ENCODE results near the gene RNF19B. TPM values are rescaled to one million over a fixed set of nuclear protein-coding genes. Genes with fewer than 3 reads are reported as not detected.

The RNF19B gene
- total RNA-seq, 4 donors from 2014 or later: 13.7 to 21.7 (median 17.4) TPM

DNA sequence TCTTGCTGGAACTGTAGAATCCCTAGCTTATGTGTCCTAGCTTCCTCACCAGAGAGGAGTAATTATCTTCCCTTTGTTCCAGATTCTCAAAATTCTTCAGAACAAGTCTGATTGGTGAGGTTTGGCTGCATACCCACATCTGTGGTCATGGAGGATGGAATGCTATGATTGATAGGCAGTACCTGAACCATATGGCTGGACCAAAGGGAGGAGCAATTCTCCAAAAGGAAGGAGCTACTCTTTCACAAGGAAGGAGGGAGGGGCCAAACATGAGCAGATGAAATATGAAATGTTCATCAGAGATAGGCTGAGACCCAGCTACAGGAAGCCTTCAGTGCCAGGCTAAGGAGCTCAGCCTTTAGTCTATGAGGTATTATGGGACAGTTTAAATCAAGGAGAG lies 5.0 kb upstream of the RNF19B start:
- TF ChIP-seq, protein P1, sequence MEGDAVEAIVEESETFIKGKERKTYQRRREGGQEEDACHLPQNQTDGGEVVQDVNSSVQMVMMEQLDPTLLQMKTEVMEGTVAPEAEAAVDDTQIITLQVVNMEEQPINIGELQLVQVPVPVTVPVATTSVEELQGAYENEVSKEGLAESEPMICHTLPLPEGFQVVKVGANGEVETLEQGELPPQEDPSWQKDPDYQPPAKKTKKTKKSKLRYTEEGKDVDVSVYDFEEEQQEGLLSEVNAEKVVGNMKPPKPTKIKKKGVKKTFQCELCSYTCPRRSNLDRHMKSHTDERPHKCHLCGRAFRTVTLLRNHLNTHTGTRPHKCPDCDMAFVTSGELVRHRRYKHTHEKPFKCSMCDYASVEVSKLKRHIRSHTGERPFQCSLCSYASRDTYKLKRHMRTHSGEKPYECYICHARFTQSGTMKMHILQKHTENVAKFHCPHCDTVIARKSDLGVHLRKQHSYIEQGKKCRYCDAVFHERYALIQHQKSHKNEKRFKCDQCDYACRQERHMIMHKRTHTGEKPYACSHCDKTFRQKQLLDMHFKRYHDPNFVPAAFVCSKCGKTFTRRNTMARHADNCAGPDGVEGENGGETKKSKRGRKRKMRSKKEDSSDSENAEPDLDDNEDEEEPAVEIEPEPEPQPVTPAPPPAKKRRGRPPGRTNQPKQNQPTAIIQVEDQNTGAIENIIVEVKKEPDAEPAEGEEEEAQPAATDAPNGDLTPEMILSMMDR (IDR thresholded peaks at IDR 0.05; ENCODE audit: low read depth): no peak

DNA sequence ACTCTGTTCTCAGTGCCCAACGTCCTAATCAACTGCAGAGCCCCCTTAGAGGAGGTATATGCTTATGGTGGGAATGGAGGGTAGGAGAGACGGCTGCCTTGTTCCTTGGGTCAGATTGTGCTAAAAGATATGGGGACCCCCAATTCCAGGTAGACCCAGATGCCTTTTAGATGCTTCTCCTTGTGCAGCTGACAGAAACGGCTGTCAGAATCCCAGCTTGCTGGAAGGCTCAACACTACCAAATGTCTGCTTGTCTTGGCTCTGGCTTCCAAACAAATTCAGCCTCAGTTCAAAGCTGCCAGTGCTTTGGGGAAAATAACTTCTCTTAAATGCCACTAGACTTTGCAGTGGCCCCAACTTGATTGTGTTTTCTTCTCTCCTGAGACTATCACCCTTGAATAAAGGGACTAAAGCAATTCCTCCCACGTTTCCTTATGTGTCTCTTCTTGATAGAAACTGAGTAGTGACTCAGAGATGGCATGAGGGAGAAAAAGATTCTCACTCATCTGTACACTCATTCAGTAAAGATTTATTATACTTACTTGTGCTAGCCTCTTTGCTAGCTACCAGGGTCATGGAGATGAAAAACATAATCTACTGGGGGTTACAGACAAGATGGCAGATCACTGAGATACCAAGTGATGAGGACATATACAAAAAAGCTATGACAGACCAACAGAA lies 3.4 kb upstream of the RNF19B start:
- TF ChIP-seq, protein P1 (IDR thresholded peaks at IDR 0.05; ENCODE audit: low read depth): no peak

DNA sequence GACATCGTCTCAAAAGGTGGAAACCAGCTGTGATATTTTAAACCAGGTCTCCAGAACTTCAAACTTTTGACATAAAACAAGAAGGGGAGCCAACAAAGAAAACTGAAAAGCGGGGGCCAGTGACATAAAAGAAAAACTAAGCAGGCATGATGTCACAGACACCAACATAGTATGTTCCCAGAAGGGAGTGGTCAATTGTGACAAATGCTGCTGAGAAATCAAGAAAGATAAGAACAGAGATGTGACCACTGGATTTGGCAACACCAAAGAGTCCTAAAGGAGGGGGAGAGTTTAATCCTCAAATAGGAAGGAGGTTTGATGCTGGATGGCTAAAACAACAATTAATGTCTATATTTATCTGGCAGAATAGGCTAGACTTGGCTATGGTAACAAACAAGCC lies 2.3 kb upstream of the RNF19B start:
- TF ChIP-seq, protein P1 (IDR thresholded peaks at IDR 0.05; ENCODE audit: low read depth): no peak

DNA sequence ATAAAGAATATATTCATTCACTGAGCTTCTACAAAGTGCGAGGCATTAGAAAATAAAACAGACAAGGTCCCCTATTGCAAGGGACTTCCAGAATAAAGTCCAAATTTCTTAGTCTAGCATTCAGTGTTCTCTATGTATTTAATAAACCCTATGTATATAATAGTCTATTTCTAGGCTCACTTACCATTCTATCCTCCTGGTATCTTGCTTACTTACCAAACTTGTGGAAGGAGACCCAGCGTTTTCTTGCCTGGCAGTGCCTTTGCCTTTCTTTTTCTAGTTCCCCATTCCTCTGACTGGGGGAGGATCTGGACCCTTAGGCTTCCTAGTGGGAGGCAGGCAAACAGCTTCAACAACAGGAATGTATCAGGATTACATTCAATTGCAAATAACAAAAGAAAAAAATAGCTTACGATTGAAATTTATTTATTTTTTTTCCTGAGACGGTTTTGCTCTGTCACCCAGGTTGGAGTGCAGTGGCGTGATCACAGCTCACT lies 690 bp upstream of the RNF19B start:
- TF ChIP-seq, protein P1 (IDR thresholded peaks at IDR 0.05; ENCODE audit: low read depth): no peak

DNA sequence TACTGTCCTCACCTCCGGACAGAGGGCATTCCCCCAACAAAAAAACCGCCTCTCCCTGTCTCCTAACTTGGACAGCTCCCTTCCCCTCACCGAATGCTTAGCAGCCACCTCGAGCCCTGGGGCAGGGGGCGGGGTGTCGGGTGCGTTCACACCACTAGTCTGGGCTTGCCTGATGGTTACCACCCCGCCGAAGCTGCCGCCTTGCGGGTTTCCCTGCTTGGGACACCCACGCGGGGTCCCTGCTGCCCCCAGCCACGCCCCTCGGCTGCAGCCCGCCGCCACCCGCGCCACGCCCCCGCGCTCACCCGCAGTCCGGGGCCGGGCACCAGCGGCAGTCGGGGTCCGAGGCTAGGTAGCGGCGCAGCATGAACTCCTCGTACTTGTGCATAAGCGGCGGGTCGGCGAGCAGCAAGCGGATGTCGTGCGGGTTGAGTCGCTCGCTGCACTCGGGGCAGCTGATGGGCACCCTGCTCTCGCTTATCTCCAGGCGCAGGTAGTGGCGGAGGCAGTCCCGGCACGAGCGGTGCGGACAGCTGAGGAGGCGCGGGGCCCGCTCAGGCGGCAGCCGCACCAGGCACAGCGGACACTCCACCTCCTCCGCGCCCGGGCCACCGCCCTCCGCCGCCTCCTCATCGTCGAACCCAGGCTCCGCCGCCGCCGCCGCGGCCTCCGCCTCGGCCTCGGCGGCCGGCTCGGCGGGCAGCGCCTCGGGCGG lies 706 bp downstream of the RNF19B start:
- TF ChIP-seq, protein P1 (IDR thresholded peaks at IDR 0.05; ENCODE audit: low read depth): no peak

DNA sequence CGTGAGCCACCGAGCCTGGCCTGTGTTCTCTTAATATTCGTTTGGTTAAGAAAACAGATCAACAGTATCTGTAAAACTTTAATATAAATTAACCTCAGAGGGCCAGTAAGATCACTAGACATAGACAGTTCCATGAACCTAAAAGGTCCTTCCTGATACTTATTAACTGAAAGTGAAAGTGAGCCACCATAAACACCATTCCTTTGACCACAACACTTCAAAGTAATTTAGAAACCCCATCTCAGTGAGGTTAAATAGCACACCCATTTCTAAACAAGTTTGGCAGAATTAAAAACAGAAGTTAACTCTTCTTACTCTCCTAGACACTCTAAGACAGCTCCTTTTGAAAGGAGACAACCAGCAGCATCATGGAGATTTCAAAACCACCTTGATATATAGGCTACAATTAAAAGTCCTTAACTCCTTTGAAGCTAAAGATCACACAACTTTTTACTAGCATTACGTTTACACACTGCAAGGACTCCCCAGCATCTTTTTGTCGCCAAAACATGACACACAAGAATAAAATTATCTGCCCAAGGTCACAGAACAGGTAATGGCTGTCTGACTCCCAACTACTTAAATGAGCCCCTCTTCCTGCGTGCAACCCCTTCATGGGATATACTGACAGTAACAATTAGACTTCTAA lies 2.2 kb downstream of the RNF19B start:
- TF ChIP-seq, protein P1 (IDR thresholded peaks at IDR 0.05; ENCODE audit: low read depth): no peak

DNA sequence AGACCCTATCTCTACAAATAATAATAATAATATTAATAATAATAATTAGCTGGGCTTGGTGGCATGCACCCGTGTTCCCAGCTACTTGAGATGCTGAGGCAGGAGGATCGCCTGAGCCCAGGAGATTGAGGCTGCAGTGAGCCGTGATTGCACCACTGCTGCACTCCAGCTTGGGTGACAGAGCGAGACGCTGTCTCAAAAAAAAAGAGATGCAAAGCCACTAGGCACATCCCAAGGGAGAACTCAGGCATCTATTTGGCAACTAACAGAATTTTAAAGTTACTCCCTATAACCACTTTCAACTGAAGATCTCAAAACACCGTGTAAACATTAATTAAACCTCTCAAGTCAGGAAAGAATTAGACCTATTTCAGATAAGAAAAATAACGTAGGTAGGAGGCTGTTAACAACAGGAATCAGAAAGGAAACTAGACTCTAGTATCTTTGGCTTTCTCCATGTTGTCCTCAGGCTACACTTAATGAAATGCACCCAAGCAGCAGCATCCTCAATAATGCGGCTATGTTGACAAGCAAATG lies 3.7 kb downstream of the RNF19B start:
- TF ChIP-seq, protein P1 (IDR thresholded peaks at IDR 0.05; ENCODE audit: low read depth): no peak
